Measurements from ENCODE around the gene IL11RA. TPM values are rescaled to one million over a fixed set of nuclear protein-coding genes. Genes with fewer than 3 reads are reported as not detected.

Gene IL11RA
- total and polyA plus RNA-seq, 10 of the 15 experiments (the other 5 are each of a cell fraction or from before 2014, with no cell fraction given), result 0.32 to 5.8 (median 2.2) TPM

DNA sequence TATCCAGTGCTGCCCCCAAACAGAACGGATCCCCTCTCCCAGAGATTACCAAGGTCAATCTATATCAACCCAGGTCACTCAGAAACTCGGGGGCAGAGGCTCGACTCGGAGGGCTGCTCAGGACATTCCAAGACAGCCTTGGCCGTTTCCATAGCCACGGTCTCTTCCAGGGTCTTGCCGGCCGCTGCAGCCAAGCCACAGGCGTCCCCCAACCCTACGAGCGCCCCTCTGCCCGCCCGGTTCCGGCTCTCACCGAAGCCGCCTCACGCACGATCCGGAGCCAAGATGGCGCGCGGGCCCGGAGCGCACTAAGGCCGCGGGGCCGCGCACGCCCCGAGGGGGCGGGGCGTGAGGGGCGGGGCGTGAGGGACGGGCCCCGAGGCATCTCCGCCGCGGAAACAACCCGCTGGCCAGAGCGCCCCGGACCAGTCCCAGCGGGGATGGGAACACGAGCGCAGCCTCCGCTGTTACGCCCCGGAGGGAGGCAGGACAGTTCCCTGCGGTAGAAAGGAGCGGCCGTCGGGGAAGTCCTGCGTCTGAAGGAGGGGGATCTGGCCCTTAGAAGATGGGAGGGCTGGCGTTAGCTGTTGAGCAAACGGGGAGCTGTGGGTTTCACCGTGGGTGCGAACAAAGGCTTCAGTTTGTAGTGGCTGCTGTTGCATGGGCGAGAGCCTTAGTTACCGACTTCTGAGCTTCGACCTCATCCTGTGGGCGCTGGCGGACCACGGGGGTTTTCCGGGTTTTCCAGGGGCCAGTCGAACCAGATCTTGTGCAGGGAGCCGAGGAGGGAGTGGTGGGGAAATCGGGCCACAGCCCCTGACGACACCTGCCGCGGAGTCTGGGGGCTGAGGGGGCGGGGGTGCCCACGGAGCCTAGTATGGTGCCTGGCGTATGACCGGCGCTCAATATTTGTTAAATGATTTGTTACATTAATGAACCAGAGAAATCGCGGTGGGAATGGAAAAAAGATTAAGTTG is 39.9 kb upstream of the IL11RA start, which contains the start of gene RPP25L (continued):
- no peak for TF ChIP-seq CHD4 (IDR thresholded peaks at IDR 0.05)
- TF ChIP-seq, protein P1, sequence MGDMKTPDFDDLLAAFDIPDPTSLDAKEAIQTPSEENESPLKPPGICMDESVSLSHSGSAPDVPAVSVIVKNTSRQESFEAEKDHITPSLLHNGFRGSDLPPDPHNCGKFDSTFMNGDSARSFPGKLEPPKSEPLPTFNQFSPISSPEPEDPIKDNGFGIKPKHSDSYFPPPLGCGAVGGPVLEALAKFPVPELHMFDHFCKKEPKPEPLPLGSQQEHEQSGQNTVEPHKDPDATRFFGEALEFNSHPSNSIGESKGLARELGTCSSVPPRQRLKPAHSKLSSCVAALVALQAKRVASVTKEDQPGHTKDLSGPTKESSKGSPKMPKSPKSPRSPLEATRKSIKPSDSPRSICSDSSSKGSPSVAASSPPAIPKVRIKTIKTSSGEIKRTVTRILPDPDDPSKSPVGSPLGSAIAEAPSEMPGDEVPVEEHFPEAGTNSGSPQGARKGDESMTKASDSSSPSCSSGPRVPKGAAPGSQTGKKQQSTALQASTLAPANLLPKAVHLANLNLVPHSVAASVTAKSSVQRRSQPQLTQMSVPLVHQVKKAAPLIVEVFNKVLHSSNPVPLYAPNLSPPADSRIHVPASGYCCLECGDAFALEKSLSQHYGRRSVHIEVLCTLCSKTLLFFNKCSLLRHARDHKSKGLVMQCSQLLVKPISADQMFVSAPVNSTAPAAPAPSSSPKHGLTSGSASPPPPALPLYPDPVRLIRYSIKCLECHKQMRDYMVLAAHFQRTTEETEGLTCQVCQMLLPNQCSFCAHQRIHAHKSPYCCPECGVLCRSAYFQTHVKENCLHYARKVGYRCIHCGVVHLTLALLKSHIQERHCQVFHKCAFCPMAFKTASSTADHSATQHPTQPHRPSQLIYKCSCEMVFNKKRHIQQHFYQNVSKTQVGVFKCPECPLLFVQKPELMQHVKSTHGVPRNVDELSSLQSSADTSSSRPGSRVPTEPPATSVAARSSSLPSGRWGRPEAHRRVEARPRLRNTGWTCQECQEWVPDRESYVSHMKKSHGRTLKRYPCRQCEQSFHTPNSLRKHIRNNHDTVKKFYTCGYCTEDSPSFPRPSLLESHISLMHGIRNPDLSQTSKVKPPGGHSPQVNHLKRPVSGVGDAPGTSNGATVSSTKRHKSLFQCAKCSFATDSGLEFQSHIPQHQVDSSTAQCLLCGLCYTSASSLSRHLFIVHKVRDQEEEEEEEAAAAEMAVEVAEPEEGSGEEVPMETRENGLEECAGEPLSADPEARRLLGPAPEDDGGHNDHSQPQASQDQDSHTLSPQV (IDR thresholded peaks at IDR 0.05), result no peak
- TF ChIP-seq ZZZ3 (IDR thresholded peaks at IDR 0.05; ENCODE audit: control insufficient read depth, insufficient read length, low read depth), result no peak
- 0 out of 2 replicates have a peak, but pooled peaks have one; percentile 38 for TF ChIP-seq GATAD2B (conservative IDR thresholded peaks at IDR 0.05; ENCODE audit: low read depth)
- no peak for TF ChIP-seq KLF5 (IDR thresholded peaks at IDR 0.05; ENCODE audit: partially characterized antibody)
- no peak for TF ChIP-seq JUNB (IDR thresholded peaks at IDR 0.05)
- TF ChIP-seq, protein P2, sequence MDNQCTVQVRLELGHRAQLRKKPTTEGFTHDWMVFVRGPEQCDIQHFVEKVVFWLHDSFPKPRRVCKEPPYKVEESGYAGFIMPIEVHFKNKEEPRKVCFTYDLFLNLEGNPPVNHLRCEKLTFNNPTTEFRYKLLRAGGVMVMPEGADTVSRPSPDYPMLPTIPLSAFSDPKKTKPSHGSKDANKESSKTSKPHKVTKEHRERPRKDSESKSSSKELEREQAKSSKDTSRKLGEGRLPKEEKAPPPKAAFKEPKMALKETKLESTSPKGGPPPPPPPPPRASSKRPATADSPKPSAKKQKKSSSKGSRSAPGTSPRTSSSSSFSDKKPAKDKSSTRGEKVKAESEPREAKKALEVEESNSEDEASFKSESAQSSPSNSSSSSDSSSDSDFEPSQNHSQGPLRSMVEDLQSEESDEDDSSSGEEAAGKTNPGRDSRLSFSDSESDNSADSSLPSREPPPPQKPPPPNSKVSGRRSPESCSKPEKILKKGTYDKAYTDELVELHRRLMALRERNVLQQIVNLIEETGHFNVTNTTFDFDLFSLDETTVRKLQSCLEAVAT (IDR thresholded peaks at IDR 0.05), result no peak
- TF ChIP-seq GABPA (IDR thresholded peaks at IDR 0.05; ENCODE audit: low read depth), result no peak
- no peak for TF ChIP-seq SUPT20H (IDR thresholded peaks at IDR 0.05; ENCODE audit: borderline replicate concordance, control insufficient read depth, low read depth, low read length)
- TF ChIP-seq FOXM1 (IDR thresholded peaks at IDR 0.05; ENCODE audit: low read depth, low read length), result no peak
